Omental fat pad (tissue), 4 donors: ENCODE data around the gene TRIM32. TPM values are rescaled to one million over a fixed set of nuclear protein-coding genes. Genes with fewer than 3 reads are reported as not detected.
A peak's percentile ranks its signal among the peaks of the same experiment; 100 is the strongest.

Experiments
- ATAC-seq: fragments of 150-250 bp; one replicate; pipeline ENCODE4 v1.9.1; 2016; ENCODE audit warnings: mild to moderate bottlenecking, moderate library complexity; ENCODE audit not compliant: low FRiP score
- DNase-seq: peaks from one replicate; pipeline ENCODE4 v3.0.0-alpha.2; 2019; ENCODE audit warnings: low spot score
- CTCF ChIP-seq, 3 donors: fragments of 450-650 bp; IDR thresholded peaks; one replicate each; pipeline ENCODE4 v1.5.1; 2016 to 2017; ENCODE audit warnings: antibody characterized with exemption in 3 of 3, mild to moderate bottlenecking in 3 of 3, moderate library complexity in 2 of 3
- total RNA-seq, 4 donors: library from RNA; depleted of rRNA; stranded (reverse); fragments of >200 nt; gene quantifications; one replicate each; pipeline ENCODE4 v1.1.0, GENCODE V29; 2016

The TRIM32 gene
- total RNA-seq, 4 donors from 2014 or later, result 9.5 to 22.4 (median 15.5) TPM

GRCh38 chr9:116646661-116647514 is 40.2 kb upstream of the TRIM32 start:
- DNase-seq (no peak), ATAC-seq (peak; percentile 43)
- no peak for TF ChIP-seq CTCF (IDR thresholded peaks at IDR 0.05)

GRCh38 chr9:116647515-116647809 is 39.6 kb upstream of the TRIM32 start:
- no peak for TF ChIP-seq CTCF (IDR thresholded peaks at IDR 0.05)
- DNase-seq (no peak), ATAC-seq (peak; percentile 20)

- no peak for TF ChIP-seq CTCF (IDR thresholded peaks at IDR 0.05)
- ATAC-seq, result no peak
- DNase-seq, result no peak
These were observed 33.6 kb upstream of the TRIM32 start for GRCh38 chr9:116653348-116654058.

GRCh38 chr9:116654059-116654355 is 33.1 kb upstream of the TRIM32 start:
- DNase-seq, result no peak
- ATAC-seq, result no peak

GRCh38 chr9:116656501-116656971 is 30.6 kb upstream of the TRIM32 start:
- DNase-seq (no peak), ATAC-seq (no peak)
- no peak for TF ChIP-seq CTCF (IDR thresholded peaks at IDR 0.05)

More at GRCh38 chr9:116654059-116654355, 33.1 kb upstream of the TRIM32 start:
- TF ChIP-seq CTCF (IDR thresholded peaks at IDR 0.05), result no peak

- no peak for TF ChIP-seq CTCF (IDR thresholded peaks at IDR 0.05)
- ATAC-seq (no peak), DNase-seq (no peak)
These were observed 30.1 kb upstream of the TRIM32 start for GRCh38 chr9:116656977-116657376.

GRCh38 chr9:116658265-116658664 is 28.8 kb upstream of the TRIM32 start:
- no peak for TF ChIP-seq CTCF (IDR thresholded peaks at IDR 0.05)
- DNase-seq, result no peak
- no peak for ATAC-seq
